Measurements from ENCODE around the gene DESI1. TPM values are rescaled to one million over a fixed set of nuclear protein-coding genes. Genes with fewer than 3 reads are reported as not detected.

The DESI1 gene
- total RNA-seq, 3 donors from 2014 or later (not counting 1 experiment from before 2014, with no cell fraction given) = 15.0 to 22.2 (median 20.6) TPM

DNA sequence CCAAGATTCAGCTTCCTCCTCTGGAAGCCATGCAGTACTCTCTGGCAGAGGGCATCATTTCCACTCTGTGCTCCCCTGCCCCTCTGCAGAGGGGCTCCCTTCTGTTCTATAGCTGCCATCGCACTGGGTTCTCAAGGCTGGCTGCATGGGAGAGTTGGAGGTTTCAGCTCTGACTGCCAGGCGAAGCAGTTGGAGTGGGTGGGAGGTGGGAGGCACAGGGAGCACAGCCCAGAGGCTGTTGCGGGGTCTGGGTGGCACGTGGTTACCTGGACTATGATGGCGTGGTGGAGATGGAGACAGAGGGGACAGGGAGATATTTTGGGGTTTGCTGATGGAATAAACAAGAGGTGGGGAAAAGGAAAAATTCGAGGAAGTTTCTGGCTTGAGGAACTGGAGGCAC lies 36.0 kb downstream of the DESI1 start:
- WGBS (ENCODE audit: insufficient coverage) = 89% methylated on average over 6 of the region's 6 CpGs
- H3K27ac Mint-ChIP-seq = no peak overlapping the region
- H3K36me3 Mint-ChIP-seq = no peaks in the 10 kb centered on the region

DNA sequence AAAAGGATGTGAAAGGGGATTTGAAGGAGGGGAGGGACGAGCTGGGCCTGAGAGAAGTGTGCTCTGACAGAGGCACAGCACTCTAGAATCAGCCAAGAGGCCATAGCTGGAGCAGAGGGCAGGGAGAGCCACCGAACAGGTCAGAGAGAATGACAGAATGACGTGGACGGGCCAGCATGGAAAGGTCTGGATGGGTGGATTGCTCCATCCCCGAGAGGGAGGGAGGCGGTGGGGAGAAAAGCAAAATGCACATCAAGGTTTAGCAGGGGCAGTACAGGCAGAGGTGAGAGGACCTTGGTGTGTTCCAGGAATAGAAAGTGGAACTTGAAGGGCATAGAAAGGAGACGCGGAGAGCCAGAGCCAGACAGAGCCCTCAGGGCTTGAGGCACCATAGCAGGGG lies 38.1 kb downstream of the DESI1 start:
- Histone ChIP-seq H3K27ac (ENCODE audit: low read length) (no peak overlapping the region), H3K27me3 (ENCODE audit: control insufficient read depth, insufficient read depth, low read length) (no peaks in the 10 kb centered on the region), H3K4me3 (ENCODE audit: low read length) (no peak overlapping the region), H3K4me1 (ENCODE audit: control insufficient read depth, insufficient read depth, low read length) (no peaks in the 10 kb centered on the region), H3K36me3 (ENCODE audit: control insufficient read depth, insufficient read depth, low read length) (peaks cover 18% of the 10 kb centered on the region), H3K9me3 (ENCODE audit: control insufficient read depth, insufficient read depth, low read length) (no peaks in the 10 kb centered on the region)
- Mint-ChIP-seq H3K4me3 (no peak overlapping the region), H3K27ac (peak overlapping the region in 1 of 2 donors; percentile 37), H3K27me3 (ENCODE audit: low read depth in 2 of 2) (no peaks in the 10 kb centered on the region), H3K36me3 (no peaks in the 10 kb centered on the region), H3K9me3 (no peaks in the 10 kb centered on the region), H3K4me1 (no peaks in the 10 kb centered on the region)
- WGBS (ENCODE audit: insufficient coverage) = 92% methylated on average over 8 of the region's 8 CpGs
- TF ChIP-seq, protein P1, sequence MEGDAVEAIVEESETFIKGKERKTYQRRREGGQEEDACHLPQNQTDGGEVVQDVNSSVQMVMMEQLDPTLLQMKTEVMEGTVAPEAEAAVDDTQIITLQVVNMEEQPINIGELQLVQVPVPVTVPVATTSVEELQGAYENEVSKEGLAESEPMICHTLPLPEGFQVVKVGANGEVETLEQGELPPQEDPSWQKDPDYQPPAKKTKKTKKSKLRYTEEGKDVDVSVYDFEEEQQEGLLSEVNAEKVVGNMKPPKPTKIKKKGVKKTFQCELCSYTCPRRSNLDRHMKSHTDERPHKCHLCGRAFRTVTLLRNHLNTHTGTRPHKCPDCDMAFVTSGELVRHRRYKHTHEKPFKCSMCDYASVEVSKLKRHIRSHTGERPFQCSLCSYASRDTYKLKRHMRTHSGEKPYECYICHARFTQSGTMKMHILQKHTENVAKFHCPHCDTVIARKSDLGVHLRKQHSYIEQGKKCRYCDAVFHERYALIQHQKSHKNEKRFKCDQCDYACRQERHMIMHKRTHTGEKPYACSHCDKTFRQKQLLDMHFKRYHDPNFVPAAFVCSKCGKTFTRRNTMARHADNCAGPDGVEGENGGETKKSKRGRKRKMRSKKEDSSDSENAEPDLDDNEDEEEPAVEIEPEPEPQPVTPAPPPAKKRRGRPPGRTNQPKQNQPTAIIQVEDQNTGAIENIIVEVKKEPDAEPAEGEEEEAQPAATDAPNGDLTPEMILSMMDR (IDR thresholded peaks at IDR 0.05) = no peak
- ATAC-seq = no peak
- DNase-seq = no peak
- intact Hi-C loops (cut with micrococcal nuclease) = no loop called here

More for the DNA sequence above, 36.0 kb downstream of the DESI1 start:
- Mint-ChIP-seq H3K4me3 (no peak overlapping the region), H3K4me1 (peaks cover 8 to 10% of the 10 kb centered on the region in 2 donors), H3K27me3 (ENCODE audit: low read depth in 2 of 2) (no peaks in the 10 kb centered on the region), H3K9me3 (no peaks in the 10 kb centered on the region)
- TF ChIP-seq, protein P1 (IDR thresholded peaks at IDR 0.05) = no peak
- ATAC-seq (no peak), DNase-seq (no peak)
- peaks cover 18% of the 10 kb centered on the region for H3K36me3 ChIP-seq (ENCODE audit: control insufficient read depth, insufficient read depth, low read length)
- H3K27me3 ChIP-seq (ENCODE audit: control insufficient read depth, insufficient read depth, low read length) = no peaks in the 10 kb centered on the region
- H3K9me3 ChIP-seq (ENCODE audit: control insufficient read depth, insufficient read depth, low read length) = no peaks in the 10 kb centered on the region
- H3K4me1 ChIP-seq (ENCODE audit: control insufficient read depth, insufficient read depth, low read length) = peaks cover 12% of the 10 kb centered on the region
- no peak overlapping the region for H3K27ac ChIP-seq (ENCODE audit: low read length)
- H3K4me3 ChIP-seq (ENCODE audit: low read length) = no peak overlapping the region
- intact Hi-C loops (cut with micrococcal nuclease) = no loop called here

DNA sequence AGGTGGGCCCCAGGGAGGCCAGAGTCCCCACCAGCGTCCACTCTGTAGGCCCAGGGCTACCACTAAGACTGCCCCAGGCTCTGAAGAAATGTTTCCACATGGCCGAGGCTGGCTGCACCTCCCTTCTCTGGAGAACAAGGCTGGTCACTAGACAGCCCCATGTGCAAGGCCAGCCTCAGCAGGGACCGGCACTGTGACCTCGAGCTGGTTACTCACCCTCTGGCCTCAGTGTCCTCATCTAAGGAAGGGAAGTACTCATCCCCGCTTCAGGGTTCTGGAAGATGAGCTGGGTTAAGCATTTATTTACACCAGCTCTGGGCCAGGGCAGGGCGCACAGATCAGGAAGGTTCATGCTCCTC lies 40.9 kb downstream of the DESI1 start:
- H3K27ac Mint-ChIP-seq = no peak overlapping the region
- no peaks in the 10 kb centered on the region for H3K27me3 Mint-ChIP-seq (ENCODE audit: low read depth in 2 of 2)
- intact Hi-C loops (cut with micrococcal nuclease) = no loop called here
- Histone ChIP-seq H3K4me1 (ENCODE audit: control insufficient read depth, insufficient read depth, low read length) (no peaks in the 10 kb centered on the region), H3K27ac (ENCODE audit: low read length) (no peak overlapping the region), H3K36me3 (ENCODE audit: control insufficient read depth, insufficient read depth, low read length) (peaks cover 20% of the 10 kb centered on the region), H3K27me3 (ENCODE audit: control insufficient read depth, insufficient read depth, low read length) (no peaks in the 10 kb centered on the region), H3K9me3 (ENCODE audit: control insufficient read depth, insufficient read depth, low read length) (no peaks in the 10 kb centered on the region), H3K4me3 (ENCODE audit: low read length) (no peak overlapping the region)
- H3K4me1 Mint-ChIP-seq = no peaks in the 10 kb centered on the region
- WGBS (ENCODE audit: insufficient coverage) = 92% methylated on average over 6 of the region's 6 CpGs
- no peak for ATAC-seq
- H3K36me3 Mint-ChIP-seq = no peaks in the 10 kb centered on the region
- no peaks in the 10 kb centered on the region for H3K9me3 Mint-ChIP-seq
- TF ChIP-seq, protein P1 (IDR thresholded peaks at IDR 0.05) = no peak
- DNase-seq = no peak
- H3K4me3 Mint-ChIP-seq = no peak overlapping the region

DNA sequence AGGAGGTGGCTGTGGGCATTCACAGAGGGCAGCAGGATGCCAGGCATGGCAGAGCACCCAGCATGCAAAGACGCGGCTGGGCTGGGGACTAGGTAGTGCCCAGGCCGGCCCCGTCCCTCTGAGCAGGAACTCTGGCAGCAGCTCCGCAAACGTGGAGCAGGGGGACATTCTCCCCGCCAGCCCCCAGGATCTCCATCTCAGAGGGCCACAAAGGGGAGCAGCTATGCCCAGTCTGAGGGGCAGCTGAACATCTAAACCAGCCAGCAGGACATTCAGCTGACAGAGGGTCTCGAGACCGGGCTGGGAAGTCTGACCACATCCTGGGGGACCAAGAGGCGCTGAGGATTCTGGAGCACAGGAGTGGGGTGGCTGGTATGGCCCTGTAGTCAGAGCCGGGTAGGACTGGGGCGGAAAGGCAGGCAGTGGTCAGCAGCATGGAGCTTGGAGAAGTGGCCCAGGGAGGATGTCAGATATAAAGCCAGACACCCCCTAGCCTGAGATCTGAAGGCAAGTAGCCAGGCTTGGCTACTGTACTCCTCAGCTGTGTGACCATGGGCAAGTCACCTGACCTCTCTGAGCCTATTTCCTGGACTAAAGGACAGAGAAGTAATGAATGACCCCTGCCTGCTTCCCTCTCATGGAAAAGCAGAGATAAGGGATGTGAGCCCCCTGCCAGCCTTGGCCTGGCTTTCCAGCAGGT lies 41.4 kb downstream of the DESI1 start:
- H3K4me3 ChIP-seq (ENCODE audit: low read length) = no peak overlapping the region
- H3K4me1 ChIP-seq (ENCODE audit: control insufficient read depth, insufficient read depth, low read length) = no peaks in the 10 kb centered on the region
- no peak for DNase-seq
- intact Hi-C loops (cut with micrococcal nuclease) = no loop called here
- no peak overlapping the region for H3K4me3 Mint-ChIP-seq
- TF ChIP-seq, protein P1 (IDR thresholded peaks at IDR 0.05) = no peak
- no peaks in the 10 kb centered on the region for H3K36me3 Mint-ChIP-seq
- H3K9me3 Mint-ChIP-seq = no peaks in the 10 kb centered on the region
- H3K36me3 ChIP-seq (ENCODE audit: control insufficient read depth, insufficient read depth, low read length) = peaks cover 20% of the 10 kb centered on the region
- H3K27me3 Mint-ChIP-seq (ENCODE audit: low read depth in 2 of 2) = no peaks in the 10 kb centered on the region
- WGBS (ENCODE audit: insufficient coverage) = 98% methylated on average over 12 of the region's 12 CpGs
- H3K9me3 ChIP-seq (ENCODE audit: control insufficient read depth, insufficient read depth, low read length) = no peaks in the 10 kb centered on the region
- no peaks in the 10 kb centered on the region for H3K27me3 ChIP-seq (ENCODE audit: control insufficient read depth, insufficient read depth, low read length)
- H3K27ac Mint-ChIP-seq = no peak overlapping the region
- no peak overlapping the region for H3K27ac ChIP-seq (ENCODE audit: low read length)
- no peak for ATAC-seq
- H3K4me1 Mint-ChIP-seq = no peaks in the 10 kb centered on the region

Data from natural killer cell (primary cell).